ENCODE results near the gene BTNL3.
"Not testable (repeated sequence)": the region's sequence is repeated elsewhere in the genome, so short reads cannot be mapped to it uniquely, and the experiment has no call there.

Gene BTNL3

GRCh38 chr5:181024245-181025064 lies 35.8 kb downstream of the BTNL3 start:
- no peak for DNase-seq

- DNase-seq, result no peak
Observed at GRCh38 chr5:181027452-181028031, 38.9 kb downstream of the BTNL3 start.

GRCh38 chr5:181028032-181028819 lies 39.6 kb downstream of the BTNL3 start:
- no peak for DNase-seq

- DNase-seq, result no peak
Observed at GRCh38 chr5:181031716-181032115, 43.1 kb downstream of the BTNL3 start.

GRCh38 chr5:181035991-181036815 lies 47.6 kb downstream of the BTNL3 start:
- no peak for DNase-seq

GRCh38 chr5:181036816-181037364 lies 48.2 kb downstream of the BTNL3 start:
- DNase-seq, result no peak

GRCh38 chr5:181037365-181037861 lies 48.8 kb downstream of the BTNL3 start:
- DNase-seq, result no peak

GRCh38 chr5:181039471-181039870 lies 50.8 kb downstream of the BTNL3 start:
- DNase-seq, result no peak

GRCh38 chr5:181039931-181040630 lies 51.4 kb downstream of the BTNL3 start, which contains the start of gene BTNL9:
Gene BTNL9 (plus strand): TSS chr5:181040266. CDS start chr5:181045490, 5,224 bp downstream.
- DNase-seq, result no peak

GRCh38 chr5:181040631-181040945 lies 51.9 kb downstream of the BTNL3 start:
- no peak for DNase-seq

- DNase-seq, result no peak
Observed at GRCh38 chr5:181041043-181041442, 52.4 kb downstream of the BTNL3 start.

- no peak for DNase-seq
Observed at GRCh38 chr5:181042036-181042713, 53.5 kb downstream of the BTNL3 start.

GRCh38 chr5:181042722-181043121 lies 54.1 kb downstream of the BTNL3 start:
- DNase-seq, result no peak

- no peak for DNase-seq
Observed at GRCh38 chr5:181043285-181044092, 54.8 kb downstream of the BTNL3 start.

GRCh38 chr5:181044093-181044599 lies 55.5 kb downstream of the BTNL3 start:
- DNase-seq, result no peak

- no peak for DNase-seq
Observed at GRCh38 chr5:181044662-181045305, 56.1 kb downstream of the BTNL3 start.

GRCh38 chr5:181045316-181045715 lies 56.7 kb downstream of the BTNL3 start:
- no peak for DNase-seq

GRCh38 chr5:181045857-181046256 lies 57.2 kb downstream of the BTNL3 start:
- DNase-seq, result not testable (repeated sequence)

- no peak for DNase-seq
Observed at GRCh38 chr5:181047288-181047687, 58.6 kb downstream of the BTNL3 start.

Measured in NK-92 treated with Interleukin-12 subunit alpha and Interleukin-12 subunit beta, amount 100 ng/mL, for 24 hours (cell line).